ENCODE results near the gene LCTL. TPM values are rescaled to one million over a fixed set of nuclear protein-coding genes. Genes with fewer than 3 reads are reported as not detected.

LCTL gene
- polyA plus RNA-seq, 1 of the 3 experiments (the other 2 are of a cell fraction): 1.9 TPM

DNA sequence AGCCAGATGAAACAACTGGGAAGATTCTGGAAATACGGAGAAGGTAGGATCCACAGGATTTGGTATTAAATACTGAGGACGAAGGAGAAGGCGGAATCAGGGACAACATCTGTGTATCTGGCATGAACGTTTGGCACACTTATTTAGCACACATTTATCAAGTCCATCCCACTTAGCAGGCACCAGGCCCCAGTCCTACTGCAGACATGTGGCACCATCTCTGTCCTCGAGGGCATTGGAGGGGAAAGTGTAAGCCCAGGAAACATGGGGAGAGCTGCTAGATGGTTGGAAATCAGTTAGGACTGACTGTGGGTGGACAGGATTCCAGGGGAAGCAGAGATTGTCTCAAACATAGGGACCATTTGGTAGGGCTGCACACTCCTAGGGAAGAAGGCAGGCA lies 29.0 kb upstream of the LCTL start:
- 55% methylated on average over 5 of the region's 5 CpGs for WGBS (ENCODE audit: low lambda C conversion rate)
- H3K79me2 ChIP-seq (ENCODE audit: insufficient read depth): no peaks in the 10 kb centered on the region
- H4K20me1 ChIP-seq (ENCODE audit: insufficient read depth): no peaks in the 10 kb centered on the region
- no peak overlapping the region for H2AFZ ChIP-seq (ENCODE audit: low read depth)
- CTCF ChIA-PET: interaction anchor here (0.5 to 2.7 kb wide), 4 partner anchors 10 to 269 kb away, joined by 3 to 7 read pairs (median 6); no protein-coding TSS in a partner anchor
- POLR2A ChIA-PET: no interaction called here
- no peaks in the 10 kb centered on the region for H3K36me3 ChIP-seq (replicated peaks in 1 of 2; ENCODE audit: control insufficient read depth in 1 of 2, insufficient read depth in 2 of 2, low read length in 1 of 2)
- H3K27ac ChIP-seq (ENCODE audit: low read depth in 2 of 2, low read length in 1 of 2): peak overlapping the region in 1 of 2 experiments; percentile 19; a peak in 1 of 4 replicates
- H3K9me2 ChIP-seq: no peaks in the 10 kb centered on the region
- peaks cover 12% of the 10 kb centered on the region for H3F3A ChIP-seq (replicated peaks; ENCODE audit: insufficient read depth)
- no peak for TF ChIP-seq EZH2phosphoT487 (IDR thresholded peaks at IDR 0.05; ENCODE audit: borderline replicate concordance, low read depth)
- no peak for TF ChIP-seq CHD2 (IDR thresholded peaks at IDR 0.05; ENCODE audit: low read length, partially characterized antibody)
- no peak for TF ChIP-seq FOXM1 (IDR thresholded peaks at IDR 0.05; ENCODE audit: low read depth)
- TF ChIP-seq POLR2AphosphoS5 (IDR thresholded peaks at IDR 0.05; ENCODE audit: low read depth, low read length): no peak
- no peak for TF ChIP-seq YY1 (IDR thresholded peaks at IDR 0.05; ENCODE audit: low read depth)
- TF ChIP-seq FOXJ3 (CRISPR knock-in tag; IDR thresholded peaks at IDR 0.05): no peak
- no peak for TF ChIP-seq NRF1 (IDR thresholded peaks at IDR 0.05; ENCODE audit: low read depth, low read length)
- TF ChIP-seq RFX5 (IDR thresholded peaks at IDR 0.05; ENCODE audit: low read length): no peak
- TF ChIP-seq, protein P1, sequence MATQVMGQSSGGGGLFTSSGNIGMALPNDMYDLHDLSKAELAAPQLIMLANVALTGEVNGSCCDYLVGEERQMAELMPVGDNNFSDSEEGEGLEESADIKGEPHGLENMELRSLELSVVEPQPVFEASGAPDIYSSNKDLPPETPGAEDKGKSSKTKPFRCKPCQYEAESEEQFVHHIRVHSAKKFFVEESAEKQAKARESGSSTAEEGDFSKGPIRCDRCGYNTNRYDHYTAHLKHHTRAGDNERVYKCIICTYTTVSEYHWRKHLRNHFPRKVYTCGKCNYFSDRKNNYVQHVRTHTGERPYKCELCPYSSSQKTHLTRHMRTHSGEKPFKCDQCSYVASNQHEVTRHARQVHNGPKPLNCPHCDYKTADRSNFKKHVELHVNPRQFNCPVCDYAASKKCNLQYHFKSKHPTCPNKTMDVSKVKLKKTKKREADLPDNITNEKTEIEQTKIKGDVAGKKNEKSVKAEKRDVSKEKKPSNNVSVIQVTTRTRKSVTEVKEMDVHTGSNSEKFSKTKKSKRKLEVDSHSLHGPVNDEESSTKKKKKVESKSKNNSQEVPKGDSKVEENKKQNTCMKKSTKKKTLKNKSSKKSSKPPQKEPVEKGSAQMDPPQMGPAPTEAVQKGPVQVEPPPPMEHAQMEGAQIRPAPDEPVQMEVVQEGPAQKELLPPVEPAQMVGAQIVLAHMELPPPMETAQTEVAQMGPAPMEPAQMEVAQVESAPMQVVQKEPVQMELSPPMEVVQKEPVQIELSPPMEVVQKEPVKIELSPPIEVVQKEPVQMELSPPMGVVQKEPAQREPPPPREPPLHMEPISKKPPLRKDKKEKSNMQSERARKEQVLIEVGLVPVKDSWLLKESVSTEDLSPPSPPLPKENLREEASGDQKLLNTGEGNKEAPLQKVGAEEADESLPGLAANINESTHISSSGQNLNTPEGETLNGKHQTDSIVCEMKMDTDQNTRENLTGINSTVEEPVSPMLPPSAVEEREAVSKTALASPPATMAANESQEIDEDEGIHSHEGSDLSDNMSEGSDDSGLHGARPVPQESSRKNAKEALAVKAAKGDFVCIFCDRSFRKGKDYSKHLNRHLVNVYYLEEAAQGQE (IDR thresholded peaks at IDR 0.05; ENCODE audit: low read depth, low read length): no peak
- TF ChIP-seq GABPA (IDR thresholded peaks at IDR 0.05; ENCODE audit: low read depth): no peak
- TF ChIP-seq MEF2A (IDR thresholded peaks at IDR 0.05; ENCODE audit: borderline replicate concordance, low read depth): no peak
- no peak for TF ChIP-seq FOSL2 (IDR thresholded peaks at IDR 0.05; ENCODE audit: borderline replicate concordance, low read depth)
- TF ChIP-seq RCOR1 (IDR thresholded peaks at IDR 0.05; ENCODE audit: low read length): peak; percentile 60; the same call in 1 of the 2 replicates
- TF ChIP-seq EP300 (IDR thresholded peaks at IDR 0.05; ENCODE audit: borderline replicate concordance in 1 of 2, low read depth in 1 of 2, low read length in 1 of 2): peak in 1 of 2 experiments; percentile 44; a peak in 1 of 4 replicates
- TF ChIP-seq ELF1 (IDR thresholded peaks at IDR 0.05): no peak
- no peak for TF ChIP-seq RXRA (IDR thresholded peaks at IDR 0.05; ENCODE audit: borderline replicate concordance, low read depth)
- no peak for TF ChIP-seq JUND (IDR thresholded peaks at IDR 0.05)
- H3K27me3 ChIP-seq (ENCODE audit: insufficient read depth): no peaks in the 10 kb centered on the region
- H3K4me1 ChIP-seq (ENCODE audit: control insufficient read depth in 1 of 2, insufficient read depth in 2 of 2, low read depth in 1 of 2, low read length in 1 of 2): peaks cover 0 to 16% of the 10 kb centered on the region in 2 experiments; a peak in 2 of 4 replicates
- no peaks in the 10 kb centered on the region for H3K9me3 ChIP-seq
- DNase-seq: peak; percentile 51
- H3K9ac ChIP-seq: no peak overlapping the region
- H3K4me2 ChIP-seq: no peak overlapping the region
- H3K4me3 ChIP-seq (ENCODE audit: low read depth in 2 of 2, low read length in 1 of 2): no peak overlapping the region
